VCaP (cell line): Measurements from ENCODE around the gene CTSL.

Source experiments
- H3K27ac ChIP-seq: fragments of 450-650 bp; 2 replicates; pipeline ENCODE4 v1.5.1; 2017
- TF ChIP-seq, protein P1 (sequence below): fragments of 450-650 bp; conservative IDR thresholded peaks from 2 replicates; pipeline ENCODE4 v1.5.1; 2017; ENCODE audit warnings: mild to moderate bottlenecking, moderate library complexity

CTSL gene

DNA sequence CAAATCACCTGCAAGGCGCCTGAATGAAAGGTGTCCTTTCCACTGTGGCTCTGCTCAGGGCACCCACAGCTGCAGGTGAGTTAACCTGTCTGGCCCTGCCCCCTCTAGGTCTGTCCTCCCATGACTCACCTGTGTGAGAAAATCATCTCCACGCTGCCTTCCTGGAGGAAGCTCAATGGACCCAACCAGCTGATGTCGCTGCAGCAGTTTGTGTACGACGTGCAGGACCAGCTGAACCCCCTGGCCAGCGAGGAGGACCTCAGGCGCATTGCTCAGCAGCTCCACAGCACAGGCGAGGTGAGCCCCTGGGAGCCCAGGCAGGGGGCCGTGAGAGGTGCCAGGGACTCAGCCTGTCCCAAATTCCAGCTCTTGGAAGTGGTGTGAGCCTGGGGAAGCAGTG is 23.0 kb upstream of the CTSL start:
- TF ChIP-seq, protein P1, sequence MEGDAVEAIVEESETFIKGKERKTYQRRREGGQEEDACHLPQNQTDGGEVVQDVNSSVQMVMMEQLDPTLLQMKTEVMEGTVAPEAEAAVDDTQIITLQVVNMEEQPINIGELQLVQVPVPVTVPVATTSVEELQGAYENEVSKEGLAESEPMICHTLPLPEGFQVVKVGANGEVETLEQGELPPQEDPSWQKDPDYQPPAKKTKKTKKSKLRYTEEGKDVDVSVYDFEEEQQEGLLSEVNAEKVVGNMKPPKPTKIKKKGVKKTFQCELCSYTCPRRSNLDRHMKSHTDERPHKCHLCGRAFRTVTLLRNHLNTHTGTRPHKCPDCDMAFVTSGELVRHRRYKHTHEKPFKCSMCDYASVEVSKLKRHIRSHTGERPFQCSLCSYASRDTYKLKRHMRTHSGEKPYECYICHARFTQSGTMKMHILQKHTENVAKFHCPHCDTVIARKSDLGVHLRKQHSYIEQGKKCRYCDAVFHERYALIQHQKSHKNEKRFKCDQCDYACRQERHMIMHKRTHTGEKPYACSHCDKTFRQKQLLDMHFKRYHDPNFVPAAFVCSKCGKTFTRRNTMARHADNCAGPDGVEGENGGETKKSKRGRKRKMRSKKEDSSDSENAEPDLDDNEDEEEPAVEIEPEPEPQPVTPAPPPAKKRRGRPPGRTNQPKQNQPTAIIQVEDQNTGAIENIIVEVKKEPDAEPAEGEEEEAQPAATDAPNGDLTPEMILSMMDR, result no peak
- no peak overlapping the region for H3K27ac ChIP-seq

DNA sequence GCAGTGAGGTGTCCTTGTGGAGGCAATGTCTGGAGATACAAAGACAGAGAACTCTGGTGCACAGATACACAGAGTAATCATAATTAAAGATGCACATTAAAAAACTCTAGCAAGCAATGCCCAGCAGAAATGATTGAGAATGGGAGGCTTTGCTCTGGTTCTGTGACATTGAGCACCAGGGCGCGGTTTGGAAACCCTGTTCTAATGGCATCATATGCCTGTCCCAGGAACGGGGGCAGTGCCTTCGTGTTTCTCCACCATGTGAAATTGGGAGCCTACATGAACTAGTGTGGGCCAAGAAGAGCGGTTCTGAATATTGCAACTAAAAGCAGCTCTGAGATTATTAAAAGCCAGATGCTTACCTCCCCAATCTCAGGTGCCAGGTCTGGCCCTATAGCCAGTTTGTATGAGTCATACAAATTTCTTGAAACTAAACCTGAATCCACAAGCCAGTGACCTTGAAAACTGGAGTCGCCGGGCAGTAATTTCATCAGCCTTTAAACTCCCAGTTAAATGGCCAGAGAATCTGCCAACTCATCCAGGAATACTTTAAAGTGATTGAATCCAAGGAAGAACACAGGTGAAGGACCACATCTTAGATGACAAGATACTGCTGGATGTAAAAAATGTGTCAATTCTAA is 22.2 kb upstream of the CTSL start:
- TF ChIP-seq, protein P1, result no peak
- no peak overlapping the region for H3K27ac ChIP-seq

DNA sequence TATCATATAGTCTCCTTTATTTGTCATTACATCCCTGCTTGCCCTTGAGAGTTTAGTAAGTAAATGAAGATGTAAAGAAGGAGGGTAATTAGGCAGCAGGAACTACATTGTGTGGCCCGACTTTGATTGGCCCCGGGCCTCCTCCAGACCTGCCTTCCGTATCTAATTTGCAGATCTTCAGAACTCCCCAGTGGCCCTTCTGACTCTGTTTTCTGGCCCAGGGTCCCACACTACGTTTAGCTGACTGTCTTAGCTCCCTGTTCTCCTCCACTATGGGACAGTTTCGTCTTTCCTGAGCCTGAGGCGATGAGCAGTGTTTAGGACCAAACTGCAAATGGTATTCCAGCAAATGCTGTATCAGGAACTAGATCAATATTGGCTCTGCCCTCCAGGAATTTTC is 21.6 kb upstream of the CTSL start:
- no peak overlapping the region for H3K27ac ChIP-seq
- TF ChIP-seq, protein P1, result no peak

DNA sequence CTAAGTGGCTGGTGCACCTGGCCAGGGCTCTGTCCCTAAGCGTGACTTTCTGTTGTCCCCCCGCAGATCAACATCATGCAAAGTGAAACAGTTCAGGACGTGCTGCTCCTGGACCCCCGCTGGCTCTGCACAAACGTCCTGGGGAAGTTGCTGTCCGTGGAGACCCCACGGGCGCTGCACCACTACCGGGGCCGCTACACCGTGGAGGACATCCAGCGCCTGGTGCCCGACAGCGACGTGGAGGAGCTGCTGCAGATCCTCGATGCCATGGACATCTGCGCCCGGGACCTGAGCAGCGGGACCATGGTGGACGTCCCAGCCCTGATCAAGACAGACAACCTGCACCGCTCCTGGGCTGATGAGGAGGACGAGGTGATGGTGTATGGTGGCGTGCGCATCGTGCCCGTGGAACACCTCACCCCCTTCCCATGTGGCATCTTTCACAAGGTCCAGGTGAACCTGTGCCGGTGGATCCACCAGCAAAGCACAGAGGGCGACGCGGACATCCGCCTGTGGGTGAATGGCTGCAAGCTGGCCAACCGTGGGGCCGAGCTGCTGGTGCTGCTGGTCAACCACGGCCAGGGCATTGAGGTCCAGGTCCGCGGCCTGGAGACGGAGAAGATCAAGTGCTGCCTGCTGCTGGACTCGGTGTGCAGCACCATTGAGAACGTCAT is 19.7 kb upstream of the CTSL start:
- H3K27ac ChIP-seq, result no peak overlapping the region
- TF ChIP-seq, protein P1, result no peak

DNA sequence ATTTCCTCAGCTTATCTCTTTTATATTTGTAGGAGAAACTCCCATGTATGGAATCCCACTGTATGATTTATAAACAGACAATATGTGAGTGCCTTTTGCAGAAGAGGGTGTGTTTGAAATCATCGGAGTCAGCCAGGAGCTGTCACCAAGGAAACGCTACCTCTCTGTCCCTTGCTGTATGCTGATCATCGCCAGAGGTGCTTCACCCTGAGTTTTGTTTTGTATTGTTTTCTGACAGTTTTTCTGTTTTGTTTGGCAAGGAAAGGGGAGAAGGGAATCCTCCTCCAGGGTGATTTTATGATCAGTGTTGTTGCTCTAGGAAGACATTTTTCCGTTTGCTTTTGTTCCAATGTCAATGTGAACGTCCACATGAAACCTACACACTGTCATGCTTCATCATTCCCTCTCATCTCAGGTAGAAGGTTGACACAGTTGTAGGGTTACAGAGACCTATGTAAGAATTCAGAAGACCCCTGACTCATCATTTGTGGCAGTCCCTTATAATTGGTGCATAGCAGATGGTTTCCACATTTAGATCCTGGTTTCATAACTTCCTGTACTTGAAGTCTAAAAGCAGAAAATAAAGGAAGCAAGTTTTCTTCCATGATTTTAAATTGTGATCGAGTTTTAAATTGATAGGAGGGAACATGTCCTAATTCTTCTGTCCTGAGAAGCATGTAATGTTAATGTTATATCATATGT is 18.0 kb upstream of the CTSL start:
- no peak overlapping the region for H3K27ac ChIP-seq
- TF ChIP-seq, protein P1, result no peak

DNA sequence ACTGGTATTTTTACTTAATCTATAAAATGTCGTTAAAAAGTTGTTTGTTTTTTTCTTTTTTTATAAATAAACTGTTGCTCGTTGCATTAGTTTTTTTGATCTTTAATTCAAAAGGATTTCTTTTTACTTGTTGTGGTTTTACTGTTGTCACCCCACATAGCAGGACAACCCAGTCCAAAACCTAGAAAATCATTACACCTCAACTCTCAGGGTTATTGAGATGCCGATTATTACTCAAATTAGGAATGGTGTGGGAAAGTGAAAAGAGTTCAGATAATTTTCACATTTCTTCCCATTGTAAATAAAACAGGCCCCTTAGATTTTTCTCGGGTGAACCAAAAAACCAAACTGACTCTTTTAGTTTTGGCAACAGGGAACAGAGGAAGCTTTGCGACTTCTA is 17.4 kb upstream of the CTSL start:
- H3K27ac ChIP-seq, result no peak overlapping the region
- TF ChIP-seq, protein P1, result no peak

DNA sequence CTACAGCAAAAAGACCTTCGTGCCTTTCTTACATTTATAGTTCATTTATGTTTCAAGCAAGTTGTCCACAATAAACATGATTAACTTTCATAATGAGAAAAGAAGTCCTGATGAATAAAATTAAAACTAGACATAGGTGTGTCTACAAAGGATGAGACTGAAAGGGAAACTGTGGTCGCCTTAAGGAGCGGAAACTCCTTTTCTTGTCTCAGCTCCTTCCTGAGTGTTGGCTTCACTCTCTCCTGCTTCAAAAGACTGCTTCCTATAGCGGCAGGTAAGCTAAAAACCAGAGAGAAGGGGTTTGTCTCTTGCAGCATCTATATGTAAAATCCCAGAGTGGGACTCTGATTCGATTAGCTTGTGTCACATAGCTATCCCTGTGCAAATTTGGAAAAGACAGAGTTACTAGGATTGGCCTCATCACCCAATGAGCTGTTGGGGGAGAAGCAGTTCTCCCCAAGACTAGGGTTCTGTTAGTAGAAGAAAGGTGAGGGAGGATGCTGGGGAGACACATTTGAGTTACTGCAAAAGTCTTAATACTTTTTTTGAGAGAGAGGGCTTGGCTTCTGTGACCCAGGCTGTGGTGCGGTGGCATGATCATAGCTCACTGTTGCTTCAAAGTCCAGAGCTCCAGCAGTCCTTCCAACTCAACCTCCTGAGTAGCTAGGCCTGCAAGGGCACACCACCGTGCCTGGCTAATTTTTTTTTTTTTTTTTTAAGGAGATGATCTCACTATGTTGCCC is 16.8 kb upstream of the CTSL start:
- no peak overlapping the region for H3K27ac ChIP-seq

More for the DNA sequence above, 16.8 kb upstream of the CTSL start:
- TF ChIP-seq, protein P1, result no peak
